ENCODE results near the gene LRRC49.

The LRRC49 gene

GRCh38 chr15:71080166-71080565, 187.5 kb downstream of the LRRC49 start:
- TF ChIP-seq CTCF (IDR thresholded peaks at IDR 0.05; ENCODE audit: insufficient read depth, low read depth, low read length, missing control alignments): no peak
- peak; percentile 64 for DNase-seq (ENCODE audit: low read depth)
- no peak overlapping the region for H3K4me3 ChIP-seq (ENCODE audit: low read length)

- no peak overlapping the region for H3K4me3 ChIP-seq (ENCODE audit: low read length)
- DNase-seq (ENCODE audit: low read depth): peak; percentile 83
- TF ChIP-seq CTCF (IDR thresholded peaks at IDR 0.05; ENCODE audit: insufficient read depth, low read depth, low read length, missing control alignments): no peak
Observed at GRCh38 chr15:71080705-71081104, 188.1 kb downstream of the LRRC49 start.

- TF ChIP-seq CTCF (IDR thresholded peaks at IDR 0.05; ENCODE audit: insufficient read depth, low read depth, low read length, missing control alignments): no peak
- H3K4me3 ChIP-seq (ENCODE audit: low read length): no peak overlapping the region
- DNase-seq (ENCODE audit: low read depth): no peak
Observed at GRCh38 chr15:71082803-71083202, 190.2 kb downstream of the LRRC49 start.

GRCh38 chr15:71083349-71083748, 190.7 kb downstream of the LRRC49 start:
- no peak for DNase-seq (ENCODE audit: low read depth)
- no peak overlapping the region for H3K4me3 ChIP-seq (ENCODE audit: low read length)
- no peak for TF ChIP-seq CTCF (IDR thresholded peaks at IDR 0.05; ENCODE audit: insufficient read depth, low read depth, low read length, missing control alignments)

GRCh38 chr15:71084264-71084663, 191.6 kb downstream of the LRRC49 start:
- no peak for TF ChIP-seq CTCF (IDR thresholded peaks at IDR 0.05; ENCODE audit: insufficient read depth, low read depth, low read length, missing control alignments)

GRCh38 chr15:71085809-71086208, 193.2 kb downstream of the LRRC49 start:
- TF ChIP-seq CTCF (IDR thresholded peaks at IDR 0.05; ENCODE audit: insufficient read depth, low read depth, low read length, missing control alignments): no peak
- H3K4me3 ChIP-seq (ENCODE audit: low read length): no peak overlapping the region
- DNase-seq (ENCODE audit: low read depth): no peak

More at GRCh38 chr15:71084264-71084663, 191.6 kb downstream of the LRRC49 start:
- H3K4me3 ChIP-seq (ENCODE audit: low read length): no peak overlapping the region
- no peak for DNase-seq (ENCODE audit: low read depth)

- TF ChIP-seq CTCF (IDR thresholded peaks at IDR 0.05; ENCODE audit: insufficient read depth, low read depth, low read length, missing control alignments): no peak
Observed at GRCh38 chr15:71088155-71088554, 195.5 kb downstream of the LRRC49 start.

More at GRCh38 chr15:71088155-71088554, 195.5 kb downstream of the LRRC49 start:
- no peak overlapping the region for H3K4me3 ChIP-seq (ENCODE audit: low read length)
- DNase-seq (ENCODE audit: low read depth): no peak

Data from epithelial cell of esophagus (primary cell).